K562 (cell line): ENCODE measurements around the gene CBFA2T3. TPM values are rescaled to one million over a fixed set of nuclear protein-coding genes. Genes with fewer than 3 reads are reported as not detected.
A peak's percentile ranks its signal among the peaks of the same experiment; 100 is the strongest.

Source experiments
- ARNT ChIP-seq, 2 experiments: fragments of 450-650 bp; IDR thresholded peaks; 2 replicates each; pipeline ENCODE4 v1.6.1; 2016; ENCODE audit warnings: mild to moderate bottlenecking in 1 of 2
- E2F6 ChIP-seq, 2 experiments: IDR thresholded peaks; 2 replicates each; pipeline ENCODE4 v1.6.1; 2011; ENCODE audit warnings: borderline replicate concordance in 1 of 2, control low read depth in 1 of 2, low read depth in 1 of 2, low read length in 1 of 2, mild to moderate bottlenecking in 1 of 2, mixed read lengths in 1 of 2, moderate library complexity in 1 of 2; ENCODE audit not compliant: insufficient read depth in 1 of 2, insufficient read length in 1 of 2, poor library complexity in 1 of 2, severe bottlenecking in 1 of 2; ENCODE audit errors: extremely low read depth in 1 of 2
- ETS1 ChIP-seq: conservative IDR thresholded peaks from 2 replicates; pipeline ENCODE4 v1.6.1; 2011; ENCODE audit warnings: low read depth, mild to moderate bottlenecking, low read length; ENCODE audit not compliant: control insufficient read depth
- ETV6 ChIP-seq, 3 experiments: fragments of 150-350 bp in 1 of 3; sonication (generic) in 1 of 3; formaldehyde crosslinking in 1 of 3; IDR thresholded peaks; 2 replicates each; pipeline versions ENCODE4 v1.6.1 to v1.8.0; 2014 to 2022; ENCODE audit warnings: borderline replicate concordance in 2 of 3, low read depth in 2 of 3, antibody characterized with exemption in 1 of 3, low read length in 1 of 3, mild to moderate bottlenecking in 1 of 3, missing genetic modification reagents in 1 of 3
- HNRNPK ChIP-seq: fragments of 200-400 bp; formaldehyde crosslinking; IDR thresholded peaks from one replicate; pipeline ENCODE4 v1.6.1; 2018; ENCODE audit warnings: mild to moderate bottlenecking, low read depth, low read length; ENCODE audit not compliant: poor library complexity, severe bottlenecking
- MAZ ChIP-seq, 2 experiments: fragments of 450-650 bp in 1 of 2; sonication (generic) in 1 of 2; formaldehyde crosslinking; IDR thresholded peaks in 1 of 2; conservative IDR thresholded peaks in 1 of 2; 2 replicates each; pipeline versions ENCODE4 v1.4.0 to v1.5.0; 2020; ENCODE audit warnings: mild to moderate bottlenecking in 1 of 2, missing genetic modification reagents in 1 of 2
- RREB1 ChIP-seq: fragments of 250-450 bp; sonication (Bioruptor Pico); IDR thresholded peaks from 2 replicates; pipeline ENCODE4 v1.4.0; 2020
- SAP30 ChIP-seq: fragments of 200-600 bp; sonication (generic); IDR thresholded peaks from 2 replicates; pipeline ENCODE4 v1.6.1; 2012; ENCODE audit warnings: borderline replicate concordance, low read depth, mild to moderate bottlenecking, moderate library complexity, low read length, control low read depth, inconsistent platforms; ENCODE audit not compliant: insufficient read depth, poor library complexity, severe bottlenecking
- ZNF232 ChIP-seq: sonication (generic); formaldehyde crosslinking; IDR thresholded peaks from 2 replicates; pipeline ENCODE4 v1.8.0; 2022; ENCODE audit warnings: mild to moderate bottlenecking, missing genetic modification reagents
- ZNF408 ChIP-seq: fragments of 250-450 bp; sonication (Bioruptor Pico); IDR thresholded peaks from 2 replicates; pipeline ENCODE4 v1.4.0; 2020; ENCODE audit warnings: low read depth, mild to moderate bottlenecking, moderate library complexity
- ZNF592 ChIP-seq: fragments of 450-650 bp; IDR thresholded peaks from 2 replicates; pipeline ENCODE4 v1.6.1; 2017; ENCODE audit warnings: antibody characterized with exemption, mild to moderate bottlenecking
- polyA plus RNA-seq, 8 experiments: library from polyadenylated mRNA; depleted of rRNA in 4 of 8; stranded (reverse) in 5 of 8; unstranded in 3 of 8; fragments of >200 nt; fragmentation: Nextera tagmentation in 2 of 8; fragmentation: Illumina TruSeq in 1 of 8; extraction: Ambion mirVana in 2 of 8; extraction: Trizol in 1 of 8; gene quantifications; 2 replicates each; pipeline versions ENCODE4 v1.2.1 to v1.2.3, GENCODE V29; 2011 to 2014; ENCODE audit warnings: inconsistent platforms in 1 of 8, missing spikeins in 1 of 8
- total RNA-seq, 7 experiments: library from RNA; depleted of rRNA in 6 of 7; stranded (reverse); fragments of >200 nt in 6 of 7; fragmentation: Illumina TruSeq in 2 of 7; extraction: Trizol in 2 of 7; gene quantifications; 2 replicates each; pipeline versions ENCODE4 v1.2.1 to v1.2.3, GENCODE V29; 2011 to 2021; ENCODE audit warnings: low replicate concordance in 1 of 7

Gene CBFA2T3
- total and polyA plus RNA-seq, 9 of the 15 experiments (the other 6 are each of a cell fraction or from before 2014, with no cell fraction given) = 2.3 to 145 (median 6.7) TPM

GRCh38 chr16:88975511-88976061 lies 1.4 kb downstream of the CBFA2T3 start (continued):
- peak; percentile 41; the same call in 1 of the 2 replicates for TF ChIP-seq ZNF592
- peak; percentile 55; the same call in 1 of the 2 replicates for TF ChIP-seq ZNF232 (CRISPR knock-in tag)
- TF ChIP-seq E2F6 (IDR thresholded peaks at IDR 0.05; ENCODE audit: borderline replicate concordance in 1 of 2, extremely low read depth in 1 of 2, insufficient read depth in 1 of 2, insufficient read length in 1 of 2, low read depth in 1 of 2, low read length in 1 of 2, poor library complexity in 1 of 2, severe bottlenecking in 1 of 2) = peak in 1 of 2 experiments; percentile 5
- 0 out of 2 replicates have a peak, but pooled peaks have one; percentile 15 for TF ChIP-seq ETS1
- no peak for TF ChIP-seq ZNF408
- 0 out of 4 replicates have a peak, but pooled peaks of 1 of the 2 experiments have one; percentile 33 for TF ChIP-seq MAZ (CRISPR knock-in tag; conservative IDR thresholded peaks at IDR 0.05 in 1 of 2, IDR thresholded peaks at IDR 0.05 in 1 of 2)
- TF ChIP-seq ARNT (IDR thresholded peaks at IDR 0.05) = no peak
- TF ChIP-seq SAP30 = peak; percentile 17
- no peak for TF ChIP-seq HNRNPK
- peak; percentile 8; the same call in 1 of the 2 replicates for TF ChIP-seq RREB1 (CRISPR knock-in tag)
- no peak for TF ChIP-seq ETV6 (IDR thresholded peaks at IDR 0.05; ENCODE audit: borderline replicate concordance in 1 of 2, low read depth in 2 of 2, low read length in 1 of 2)
- TF ChIP-seq ETV6 (CRISPR knock-in tag; IDR thresholded peaks at IDR 0.05; ENCODE audit: borderline replicate concordance) = 0 out of 2 replicates have a peak, but pooled peaks have one; percentile 71
